HCT116 (cell line): Measurements from ENCODE around the gene TPR. TPM values are rescaled to one million over a fixed set of nuclear protein-coding genes. Genes with fewer than 3 reads are reported as not detected.

Experiments used
- ATAC-seq: fragments of 200-7000 bp; cut with Tn5 transposase; 2 replicates; pipeline ENCODE4 v1.9.1; 2020; ENCODE audit warnings: mild to moderate bottlenecking, moderate library complexity
- BruUV-seq: library from RNA; stranded (reverse); fragments of 400-500 nt; replicated peaks from 2 replicates; lab custom pipeline; 2021; lab: Mats Ljungman, UMichigan
- CTCF ChIA-PET: fragments of 300-600 bp; sonication (Branson Sonifier 250); formaldehyde crosslinking; loops from one replicate; lab custom pipeline; 2021; ENCODE audit warnings: antibody characterized with exemption; lab: Charles Lee
- POLR2A ChIA-PET: fragments of 300-600, 350-600 bp; sonication (Branson Sonifier 250); formaldehyde crosslinking; loops from one replicate; lab custom pipeline; 2021; ENCODE audit warnings: antibody characterized with exemption; lab: Charles Lee
- RAD21 ChIA-PET, 2 experiments: fragments of 300-600 bp; sonication (Branson Sonifier 250); formaldehyde crosslinking; loops; one replicate each; lab custom pipeline; 2023; ENCODE audit warnings: low total read pairs in 2 of 2; ENCODE audit not compliant: uncharacterized antibody in 2 of 2, unreplicated experiment in 2 of 2, low non-redundant PET in 1 of 2; lab: Charles Lee
- DNase-seq: peaks from one replicate; pipeline ENCODE4 v3.0.0-alpha.2; 2010; ENCODE audit warnings: low read depth, low spot score
- H2AFZ ChIP-seq: fragments of 200-600 bp; shearing (Covaris generic), sonication (generic); 2 replicates; pipeline ENCODE4 v1.6.1; 2017; ENCODE audit warnings: low read depth, mixed run types, mixed read lengths, antibody characterized with exemption, low read length; ENCODE audit not compliant: poor library complexity, severe bottlenecking
- H3K27ac ChIP-seq: 2 replicates; pipeline ENCODE4 v1.5.1; 2012; ENCODE audit warnings: low read depth, low read length
- H3K27me3 ChIP-seq: fragments of 200-600 bp; sonication (generic); 2 replicates; pipeline ENCODE4 v1.6.1; 2016; ENCODE audit warnings: mixed run types, low read length, mixed read lengths; ENCODE audit not compliant: insufficient read depth
- H3K36me3 ChIP-seq, 2 experiments: fragments of 200-500 bp in 1 of 2; fragments of 200-600 bp in 1 of 2; sonication (Bioruptor generic) in 1 of 2; sonication (generic) in 1 of 2; 2 replicates each; pipeline versions ENCODE4 v1.5.1 to v1.6.1; 2014 to 2016; ENCODE audit warnings: low read length in 2 of 2, inconsistent platforms in 1 of 2, mixed read lengths in 1 of 2, mixed run types in 1 of 2; ENCODE audit not compliant: insufficient read depth in 2 of 2, control insufficient read depth in 1 of 2
- H3K4me1 ChIP-seq, 2 experiments: fragments of 200-600 bp in 1 of 2; sonication (generic) in 1 of 2; 2 replicates each; pipeline versions ENCODE4 v1.5.1 to v1.6.1; 2012 to 2017; ENCODE audit warnings: low read length in 2 of 2, inconsistent platforms in 1 of 2, mild to moderate bottlenecking in 1 of 2, mixed read lengths in 1 of 2, mixed run types in 1 of 2, moderate library complexity in 1 of 2; ENCODE audit not compliant: insufficient read depth in 2 of 2, control insufficient read depth in 1 of 2
- H3K4me2 ChIP-seq: fragments of 200-600 bp; sonication (generic); 2 replicates; pipeline ENCODE4 v1.6.1; 2017; ENCODE audit warnings: mixed run types, low read length, mixed read lengths
- H3K4me3 ChIP-seq, 2 experiments: fragments of 200-600 bp in 1 of 2; sonication (generic) in 1 of 2; replicated peaks in 1 of 2; 2 replicates each; pipeline ENCODE4 v1.5.1; 2011 to 2016; ENCODE audit warnings: low read length in 2 of 2, control low read depth in 1 of 2, low read depth in 1 of 2, mild to moderate bottlenecking in 1 of 2, mixed read lengths in 1 of 2, mixed run types in 1 of 2
- H3K79me2 ChIP-seq: fragments of 200-600 bp; sonication (generic); 2 replicates; pipeline ENCODE4 v1.6.1; 2017; ENCODE audit warnings: mild to moderate bottlenecking, mixed run types, low read length, moderate library complexity, mixed read lengths; ENCODE audit not compliant: insufficient read depth
- H3K9ac ChIP-seq: fragments of 200-600 bp; sonication (generic); 2 replicates; pipeline ENCODE4 v1.6.1; 2016; ENCODE audit warnings: low read length, mixed read lengths
- H3K9me2 ChIP-seq: fragments of 200-600 bp; sonication (generic), shearing (Covaris generic); 2 replicates; pipeline ENCODE4 v1.6.1; 2017; ENCODE audit warnings: mixed run types, mild to moderate bottlenecking, moderate library complexity; ENCODE audit not compliant: insufficient read depth
- H3K9me3 ChIP-seq, 2 experiments: fragments of 200-500 bp in 1 of 2; fragments of 200-600 bp in 1 of 2; sonication (Bioruptor generic) in 1 of 2; sonication (generic) in 1 of 2; 2 replicates each; pipeline ENCODE4 v1.6.1; 2014 to 2017; ENCODE audit warnings: low read length in 2 of 2, mixed read lengths in 2 of 2, inconsistent platforms in 1 of 2, low read depth in 1 of 2, mild to moderate bottlenecking in 1 of 2, mixed run types in 1 of 2, moderate library complexity in 1 of 2; ENCODE audit not compliant: control insufficient read depth in 1 of 2, insufficient read depth in 1 of 2
- H4K20me1 ChIP-seq: fragments of 200-600 bp; sonication (generic), shearing (Covaris generic); 2 replicates; pipeline ENCODE4 v1.6.1; 2017; ENCODE audit warnings: mixed run types, mild to moderate bottlenecking, moderate library complexity; ENCODE audit not compliant: insufficient read depth
- CEBPB ChIP-seq: IDR thresholded peaks from 2 replicates; pipeline ENCODE4 v1.6.1; 2012; ENCODE audit warnings: low read depth
- ELF1 ChIP-seq: IDR thresholded peaks from 2 replicates; pipeline ENCODE4 v1.6.1; 2012; ENCODE audit warnings: low read depth, borderline replicate concordance
- POLR2A ChIP-seq: IDR thresholded peaks from 2 replicates; pipeline ENCODE4 v1.7.0; 2011; ENCODE audit warnings: borderline replicate concordance; ENCODE audit not compliant: insufficient read depth, insufficient read length; ENCODE audit errors: extremely low read depth
- RAD21 ChIP-seq: IDR thresholded peaks from 2 replicates; pipeline ENCODE4 v1.6.1; 2012; ENCODE audit warnings: low read depth, mild to moderate bottlenecking
- SIN3A ChIP-seq: IDR thresholded peaks from 2 replicates; pipeline ENCODE4 v1.6.1; 2012; ENCODE audit warnings: low read depth
- TCF7L2 ChIP-seq: IDR thresholded peaks from 2 replicates; pipeline ENCODE4 v1.7.0; 2011; ENCODE audit warnings: borderline replicate concordance, inconsistent platforms; ENCODE audit not compliant: insufficient read depth, insufficient read length; ENCODE audit errors: extremely low read depth
- intact Hi-C: fragments of 100-400 bp; cut with micrococcal nuclease; formaldehyde crosslinking; loops from 2 replicates; pipeline ENCODE4 v1.10.0; 2022
- total RNA-seq: library from RNA; stranded (reverse); gene quantifications from one replicate; pipeline ENCODE4 v1.2.1, GENCODE V29; 2021; ENCODE audit not compliant: unreplicated experiment

TPR gene
- total RNA-seq, 1 experiment from 2014 or later: 131 TPM

DNA sequence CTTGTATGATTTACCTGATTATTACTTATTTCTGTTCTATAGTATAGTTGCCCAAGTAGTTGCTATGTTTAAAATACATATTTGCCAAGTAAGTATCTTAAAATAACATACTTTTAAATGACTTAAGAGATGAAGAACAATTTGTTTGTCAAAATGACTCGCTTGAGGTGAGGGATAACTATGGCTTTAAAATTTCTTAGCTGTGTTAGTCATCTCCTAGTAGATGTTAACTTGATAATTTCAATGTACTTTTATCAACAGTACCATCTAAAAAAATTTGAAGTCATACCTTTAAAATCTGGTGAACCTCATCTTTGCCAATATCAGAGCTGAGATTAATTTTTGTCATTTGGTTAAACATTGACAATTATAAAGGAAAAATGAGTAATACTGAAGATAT, 38.3 kb upstream of the TPR start:
- POLR2A ChIA-PET: interaction anchor here (0.6 kb wide), 1 partner anchor 835 kb away, joined by 3 read pairs; no protein-coding TSS in a partner anchor
- Histone ChIP-seq H3K79me2 (no peaks in the 10 kb centered on the region), H2AFZ (no peak overlapping the region), H3K9me3 (no peaks in the 10 kb centered on the region), H3K36me3 (peaks cover 0 to 31% of the 10 kb centered on the region in 2 experiments; a peak in 2 of 4 replicates), H3K9me2 (no peaks in the 10 kb centered on the region), H3K4me2 (no peak overlapping the region), H3K4me3 (no peak overlapping the region), H3K27me3 (no peaks in the 10 kb centered on the region), H3K4me1 (no peaks in the 10 kb centered on the region), H4K20me1 (no peaks in the 10 kb centered on the region; the same call in 1 of the 2 replicates), H3K9ac (no peak overlapping the region), H3K27ac (no peak overlapping the region)
- intact Hi-C loops: no loop called here
- CTCF ChIA-PET: interaction anchor here (1.4 kb wide), 1 partner anchor 9 kb away, joined by 3 read pairs; no protein-coding TSS in a partner anchor
- DNase-seq: no peak
- BruUV-seq: no TSS peak
- TF ChIP-seq POLR2A: no peak
- TF ChIP-seq TCF7L2: no peak
- no peak for TF ChIP-seq SIN3A
- no peak for ATAC-seq
- RAD21 ChIA-PET: no interaction called here

GRCh38 chr1:186409091-186409490, 34.0 kb upstream of the TPR start:
- ChIA-PET CTCF (interaction anchor here (1.2 kb wide), 1 partner anchor 34 kb away, joined by 3 read pairs; the partner anchor contains the start of gene TPR), RAD21 (no interaction called here), POLR2A (no interaction called here)
- no peak overlapping the region for H3K4me3 ChIP-seq
- no peaks in the 10 kb centered on the region for H3K9me2 ChIP-seq
- DNase-seq: no peak
- H3K9ac ChIP-seq: no peak overlapping the region
- TF ChIP-seq CEBPB (no peak), POLR2A (no peak), ELF1 (no peak), RAD21 (no peak)
- H2AFZ ChIP-seq: no peak overlapping the region
- no peak overlapping the region for H3K4me2 ChIP-seq
- H3K4me1 ChIP-seq: no peaks in the 10 kb centered on the region
- H3K9me3 ChIP-seq: no peaks in the 10 kb centered on the region
- H3K36me3 ChIP-seq: peaks cover 26 to 40% of the 10 kb centered on the region in 2 experiments
- no peak for ATAC-seq
- no TSS peak for BruUV-seq
- H4K20me1 ChIP-seq: no peaks in the 10 kb centered on the region; the same call in 1 of the 2 replicates
- no peaks in the 10 kb centered on the region for H3K27me3 ChIP-seq
- H3K27ac ChIP-seq: no peak overlapping the region
- intact Hi-C loops: no loop called here
- H3K79me2 ChIP-seq: peaks cover 7% of the 10 kb centered on the region; the same call in 1 of the 2 replicates
